HG02943 (cell line): ENCODE results near the gene HORMAD2.
"Not testable (repeated sequence)": the region's sequence is repeated elsewhere in the genome, so short reads cannot be mapped to it uniquely, and the experiment has no call there.

Experiments
- ATAC-seq: cut with Tn5 transposase; IDR thresholded peaks from one replicate; pipeline ENCODE4 v1.9.1; 2021; ENCODE audit warnings: mild to moderate bottlenecking, low read depth, moderate library complexity; ENCODE audit not compliant: unreplicated experiment

Gene HORMAD2

DNA sequence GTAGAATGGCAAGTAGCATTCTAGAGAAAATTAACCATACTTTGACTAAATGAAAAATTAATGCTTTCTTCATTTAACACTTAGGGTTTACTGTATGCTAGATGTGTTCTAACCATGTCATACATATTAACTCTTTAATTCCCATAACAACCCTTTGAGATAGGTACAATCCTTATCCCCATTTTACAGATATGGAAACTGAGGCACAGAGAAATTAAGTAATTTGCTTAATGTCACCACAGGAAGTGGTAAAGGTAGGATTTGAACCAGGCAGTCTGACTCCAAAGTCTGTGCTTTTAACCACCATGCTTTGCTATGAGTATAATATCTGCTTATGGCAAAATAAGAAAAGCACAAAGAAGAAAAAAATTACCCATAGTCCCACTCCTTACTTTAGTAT, 106.8 kb downstream of the HORMAD2 start:
- ATAC-seq: no peak

DNA sequence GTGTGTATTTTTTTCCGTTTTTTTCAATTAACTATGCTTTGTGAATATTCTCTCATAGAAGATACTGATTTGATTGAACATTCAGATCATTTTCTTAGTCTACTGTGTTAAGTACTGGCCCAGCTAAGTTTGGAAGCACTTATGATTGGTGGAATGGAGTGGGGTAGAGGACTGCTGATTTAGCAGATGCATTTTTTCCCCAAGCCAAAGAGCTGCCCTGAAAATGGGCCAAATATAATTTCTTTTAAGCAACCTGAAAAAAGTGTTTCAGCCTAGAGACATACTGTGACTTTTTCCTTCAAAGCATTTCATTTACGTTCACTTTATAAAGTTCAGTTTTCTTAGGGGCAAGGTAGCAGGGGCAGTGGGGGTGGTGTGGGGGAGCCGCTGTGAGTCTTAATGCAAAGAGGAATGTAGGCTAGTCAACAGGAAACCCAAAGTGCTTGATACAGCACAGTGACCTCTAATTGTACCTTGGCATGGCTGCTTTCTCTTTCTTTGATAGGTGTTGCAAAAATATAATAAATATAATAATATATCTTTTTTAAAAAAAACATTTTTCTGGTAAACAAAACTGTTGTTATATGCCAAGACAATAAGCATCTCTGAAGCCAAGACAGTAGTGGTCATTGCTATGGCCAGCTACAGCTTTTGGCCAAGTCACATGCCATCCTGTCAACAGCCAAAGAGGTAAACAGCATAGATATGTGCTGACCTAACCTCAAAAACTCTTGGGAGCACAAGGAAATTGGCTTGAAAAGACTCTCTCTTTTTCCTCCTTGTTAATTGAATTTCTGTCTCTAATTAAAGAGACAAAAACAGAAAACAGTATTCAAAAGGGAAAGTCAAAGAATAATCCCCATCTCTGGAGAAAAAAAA, 107.5 kb downstream of the HORMAD2 start:
- no peak for ATAC-seq

DNA sequence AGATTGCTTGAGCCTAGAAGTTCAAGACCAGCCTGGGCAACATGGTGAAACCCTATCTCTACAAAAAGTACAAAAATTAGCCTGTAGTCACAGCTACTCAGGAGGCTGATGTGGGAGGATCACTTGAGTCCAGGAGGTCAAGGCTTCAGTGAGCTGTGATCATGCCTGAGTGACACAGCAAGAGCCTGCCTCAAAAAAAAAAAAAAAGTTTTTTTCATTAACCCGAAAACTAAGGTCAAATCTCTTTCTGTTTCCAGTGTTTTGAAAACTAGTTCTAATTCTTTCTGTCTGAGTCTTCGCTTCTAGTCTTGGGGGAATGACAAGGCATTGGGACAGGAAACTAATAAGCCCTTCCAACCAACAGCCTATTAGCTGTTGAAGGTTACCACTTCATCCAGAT, 108.6 kb downstream of the HORMAD2 start:
- ATAC-seq: no peak

- no peak for ATAC-seq
Observed at GRCh38 chr22:30190574-30190973, 110.3 kb downstream of the HORMAD2 start.

DNA sequence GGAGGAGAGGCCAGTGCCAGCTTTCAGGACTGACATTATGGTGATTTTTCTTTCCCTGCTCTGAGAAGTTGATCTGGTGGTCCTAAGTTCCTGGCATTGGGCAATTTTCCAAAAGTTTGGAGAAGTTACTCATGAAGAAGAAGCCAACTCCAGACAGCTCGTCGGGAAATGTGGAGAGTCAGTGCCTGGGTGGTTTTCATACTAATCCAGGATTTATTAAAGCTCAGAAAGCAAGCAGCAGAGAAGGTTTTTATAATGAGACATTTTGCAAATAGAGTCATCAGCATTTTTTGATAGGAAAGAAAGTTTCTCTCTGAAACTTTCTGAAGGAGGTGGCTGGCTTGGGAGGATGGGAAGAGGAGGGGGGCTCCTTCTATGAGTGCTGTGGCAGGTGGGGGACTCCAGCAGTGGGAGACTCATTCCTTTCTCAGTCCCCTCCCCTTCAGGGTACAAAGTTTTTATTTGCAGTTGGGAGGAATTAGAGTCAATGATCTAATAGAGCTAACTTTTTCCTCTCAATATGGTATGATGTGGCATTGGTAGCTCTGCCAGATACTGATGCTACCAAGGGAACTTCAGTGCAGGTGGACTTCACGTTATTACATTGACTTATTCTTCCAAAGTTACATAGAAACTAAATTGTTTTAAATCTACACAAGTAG, 110.9 kb downstream of the HORMAD2 start:
- ATAC-seq: no peak

- ATAC-seq: no peak
Observed at GRCh38 chr22:30192427-30192826, 112.2 kb downstream of the HORMAD2 start.

- no peak for ATAC-seq
Observed at GRCh38 chr22:30193031-30193775, 112.9 kb downstream of the HORMAD2 start.

GRCh38 chr22:30195245-30196140, 115.2 kb downstream of the HORMAD2 start:
- ATAC-seq: no peak

DNA sequence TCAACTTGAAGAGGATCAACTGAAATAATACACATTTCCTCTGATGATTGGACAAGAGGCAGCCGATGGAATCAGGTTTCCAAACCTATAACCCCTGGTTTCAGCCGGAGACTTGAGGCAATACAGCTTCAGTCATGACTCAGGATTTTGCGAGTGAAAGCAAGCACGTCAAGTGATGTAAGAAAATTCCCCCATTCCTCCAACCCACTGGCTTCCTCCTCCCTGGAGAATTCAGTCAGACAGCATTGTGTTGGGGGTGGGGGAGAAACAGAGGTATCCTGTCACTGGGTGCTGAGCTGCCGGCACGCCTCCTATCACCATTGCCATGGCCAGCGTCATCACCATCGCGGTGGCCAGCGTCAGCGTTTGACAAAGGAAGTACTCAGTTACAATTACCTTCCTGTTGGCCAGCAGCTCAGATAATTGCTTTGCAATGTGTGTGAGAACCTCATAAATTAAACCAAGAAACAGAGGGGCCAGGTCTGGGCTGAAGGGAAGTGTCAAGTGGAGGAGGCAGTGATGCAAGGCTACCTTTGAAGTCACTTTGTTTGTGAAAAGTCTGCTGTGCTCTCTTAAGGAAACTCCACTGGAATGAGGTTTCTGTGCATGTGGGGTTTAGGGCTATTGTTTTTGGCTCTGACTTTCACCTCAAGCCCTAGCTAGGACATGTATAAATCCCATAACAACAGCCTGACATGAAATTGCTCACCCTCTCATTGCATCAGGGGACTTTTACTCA, 116.0 kb downstream of the HORMAD2 start:
- no peak for ATAC-seq

DNA sequence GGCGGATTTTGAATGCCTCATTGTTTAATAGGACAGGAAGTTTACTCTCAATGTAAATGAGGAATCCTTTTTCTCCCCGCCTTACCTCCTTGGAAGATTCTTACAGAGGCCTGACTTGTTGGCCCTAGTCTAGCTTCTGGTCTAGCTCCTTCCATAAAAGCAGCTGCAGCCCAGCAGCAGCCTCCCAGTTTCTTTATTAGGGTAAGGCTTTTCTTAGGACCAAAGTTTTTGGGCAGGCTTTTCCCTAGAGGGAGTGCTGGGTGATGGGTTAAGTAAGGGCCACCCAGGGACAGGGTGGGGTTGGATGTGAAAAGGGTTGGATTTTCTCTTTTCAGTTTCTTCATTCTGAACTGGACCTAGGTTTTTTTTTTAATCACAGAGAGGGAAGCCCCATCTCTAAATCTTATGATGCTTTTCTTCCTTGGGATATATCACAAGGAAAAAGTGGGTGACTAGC, 116.6 kb downstream of the HORMAD2 start:
- ATAC-seq: no peak

- ATAC-seq: no peak
Observed at GRCh38 chr22:30197389-30197788, 117.1 kb downstream of the HORMAD2 start.

DNA sequence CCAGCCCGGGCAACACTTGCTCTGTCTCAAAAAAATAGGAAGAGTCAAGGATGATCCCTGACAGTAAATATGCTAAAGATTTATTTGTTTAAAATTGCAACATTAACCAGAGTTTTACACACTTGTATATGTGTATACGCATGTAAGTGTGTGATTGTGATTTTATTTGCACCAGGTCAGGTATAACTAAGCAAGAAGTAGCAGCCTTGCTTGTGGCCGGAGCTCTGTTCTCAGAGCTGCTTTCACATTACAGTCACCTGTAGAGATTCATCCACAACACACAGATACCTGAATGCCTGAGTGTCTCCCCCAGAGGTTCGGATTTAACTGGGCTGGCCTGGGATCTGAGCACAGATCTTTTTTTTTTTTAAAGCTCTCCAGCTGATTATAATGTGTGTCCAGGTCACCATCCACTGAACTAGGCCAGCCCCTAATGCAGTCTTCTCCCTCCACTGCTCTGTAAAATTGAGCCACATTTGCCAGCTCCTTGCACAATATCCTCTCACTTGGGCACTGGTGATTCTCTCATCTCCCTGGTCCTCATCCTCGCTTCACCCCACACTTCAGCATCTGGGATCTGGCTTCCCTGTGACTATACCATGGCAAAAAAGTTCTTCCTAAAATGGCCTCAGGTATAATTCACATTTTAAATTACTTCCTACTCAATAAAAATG, 118.0 kb downstream of the HORMAD2 start:
- ATAC-seq: no peak

DNA sequence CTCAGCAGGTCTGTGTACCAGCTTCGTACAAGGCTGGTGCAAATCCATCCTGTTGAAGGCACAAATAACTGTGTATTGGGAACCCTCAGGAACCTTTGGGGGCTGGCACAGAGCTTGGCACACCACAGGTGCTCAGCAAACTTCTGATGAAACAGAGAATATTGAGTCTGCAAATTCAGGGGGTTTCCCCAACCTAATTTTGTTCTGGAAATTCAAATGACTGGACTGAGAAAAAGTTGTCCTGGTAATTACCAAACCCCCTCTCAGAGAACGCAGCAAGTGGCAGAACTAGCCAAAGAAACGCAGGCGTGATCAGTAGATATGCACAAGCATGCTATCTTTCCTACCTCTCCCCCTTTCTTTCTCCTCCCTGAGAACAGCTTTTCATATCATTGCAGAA, 118.7 kb downstream of the HORMAD2 start:
- ATAC-seq: no peak

DNA sequence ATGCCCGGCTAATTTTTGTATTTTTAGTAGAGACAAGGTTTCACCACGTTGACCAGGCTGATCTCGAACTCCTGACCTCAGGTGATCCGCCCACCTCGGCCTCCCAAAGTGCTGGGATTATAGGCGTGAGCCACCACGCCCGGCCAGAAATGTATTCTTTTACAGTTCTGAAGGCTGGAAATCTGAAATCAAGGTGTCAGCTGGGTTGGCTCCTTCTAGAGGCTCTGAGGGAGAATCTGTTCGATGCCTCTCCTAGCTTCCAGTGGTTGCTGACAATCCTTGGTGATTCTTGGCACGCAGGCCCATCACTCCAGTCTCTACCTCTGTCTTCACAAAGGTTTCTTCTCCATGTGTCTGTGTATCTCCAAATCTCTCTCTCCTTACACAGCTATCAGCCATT, 120.6 kb downstream of the HORMAD2 start:
- ATAC-seq: not testable (repeated sequence)

- ATAC-seq: no peak
Observed at GRCh38 chr22:30201945-30202344, 121.7 kb downstream of the HORMAD2 start.

DNA sequence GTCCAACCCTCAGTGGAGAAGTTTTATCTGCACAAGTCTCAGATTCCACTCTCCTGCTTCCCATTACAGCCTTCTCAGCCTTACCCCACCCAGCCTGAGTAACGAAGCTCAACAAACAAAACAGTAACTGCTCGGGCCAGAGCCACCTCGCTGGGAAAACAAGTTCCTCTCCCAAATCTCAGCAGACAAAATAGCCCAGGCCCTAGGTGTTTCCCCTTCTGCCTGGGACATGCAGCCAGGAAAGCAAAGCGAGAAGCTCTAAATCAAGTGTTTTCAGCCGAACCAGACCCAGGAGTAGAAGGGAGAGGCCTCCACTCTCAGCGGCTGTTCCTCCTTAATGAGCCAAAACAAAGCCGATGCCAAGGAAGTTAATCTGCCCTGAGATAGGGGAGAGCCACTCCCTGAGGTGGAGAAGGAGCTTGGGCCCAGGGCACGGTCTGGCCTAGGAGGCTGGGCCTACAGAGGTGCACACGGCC, 122.3 kb downstream of the HORMAD2 start:
- ATAC-seq: no peak

DNA sequence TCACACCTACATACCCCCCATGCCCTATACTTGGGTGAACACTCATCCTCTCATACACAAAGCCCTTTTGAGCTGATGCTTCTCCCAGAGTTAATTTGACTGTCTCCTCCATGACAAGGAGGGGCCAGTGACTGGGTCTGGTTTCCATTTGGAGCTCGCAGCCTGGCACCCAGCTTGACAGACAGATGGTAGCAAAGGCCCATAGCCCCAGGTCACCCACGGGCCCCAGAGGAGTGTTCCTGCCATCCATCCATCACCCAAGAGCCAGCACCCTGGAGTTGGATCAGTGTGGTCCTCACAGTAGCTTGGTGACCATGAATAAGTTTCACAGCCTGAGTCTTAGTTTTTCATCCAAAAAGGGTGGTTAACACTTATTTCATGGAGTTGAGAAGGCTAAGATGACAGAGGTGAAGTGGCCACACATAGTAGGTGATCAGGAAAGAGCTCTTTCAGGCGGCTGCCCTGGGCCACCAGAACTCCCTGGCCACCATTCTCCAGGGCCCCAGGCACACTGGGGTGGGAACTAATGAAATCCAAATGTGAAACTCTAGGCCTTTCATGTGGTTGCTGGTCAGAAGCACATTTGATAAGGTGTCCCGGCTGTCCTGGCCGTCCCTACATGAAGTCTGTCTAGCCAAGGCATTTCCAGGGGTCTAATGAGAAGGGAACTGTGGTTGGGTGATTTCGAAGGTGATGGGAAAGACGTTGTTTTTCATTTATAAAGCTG, 123.9 kb downstream of the HORMAD2 start:
- no peak for ATAC-seq

DNA sequence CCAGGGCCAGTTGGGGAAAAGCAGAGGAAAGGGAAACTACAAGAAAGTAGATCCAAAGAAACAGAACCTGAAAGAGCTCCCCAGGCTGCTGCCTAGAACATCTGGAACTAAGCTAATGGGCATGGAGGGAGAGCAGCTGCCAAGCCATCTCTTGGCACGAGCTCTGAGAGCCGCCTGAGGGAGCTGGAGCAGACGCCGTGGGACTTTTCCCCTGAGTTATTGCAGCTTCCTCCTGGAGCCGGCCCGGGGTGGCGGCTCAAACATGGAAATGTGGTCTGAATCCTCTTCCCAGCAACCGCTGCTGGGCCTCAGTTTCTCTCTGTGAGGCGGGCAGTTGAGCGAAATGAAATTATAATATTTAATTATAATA, 124.5 kb downstream of the HORMAD2 start:
- ATAC-seq: no peak
